ENCODE measurements around the gene PCDH9. TPM values are rescaled to one million over a fixed set of nuclear protein-coding genes. Genes with fewer than 3 reads are reported as not detected.
"Not testable (repeated sequence)": the region's sequence is repeated elsewhere in the genome, so short reads cannot be mapped to it uniquely, and the experiment has no call there.

Gene PCDH9
- total and polyA plus RNA-seq, 9 donors, result 0.18 to 6.5 (median 1.3) TPM

- intact Hi-C loops (cut with DNase I), result no loop called here
- Histone ChIP-seq H3K4me1 (ENCODE audit: insufficient read depth) (no peaks in the 10 kb centered on the region), H3K4me3 (no peak overlapping the region), H3K9me3 (no peaks in the 10 kb centered on the region), H3K27ac (no peak overlapping the region), H3K36me3 (no peaks in the 10 kb centered on the region), H3K27me3 (no peaks in the 10 kb centered on the region)
- DNase-seq, result no peak
- TF ChIP-seq POLR2A (IDR thresholded peaks at IDR 0.05) (no peak), EP300 (IDR thresholded peaks at IDR 0.05) (no peak)
- TF ChIP-seq, protein P1, sequence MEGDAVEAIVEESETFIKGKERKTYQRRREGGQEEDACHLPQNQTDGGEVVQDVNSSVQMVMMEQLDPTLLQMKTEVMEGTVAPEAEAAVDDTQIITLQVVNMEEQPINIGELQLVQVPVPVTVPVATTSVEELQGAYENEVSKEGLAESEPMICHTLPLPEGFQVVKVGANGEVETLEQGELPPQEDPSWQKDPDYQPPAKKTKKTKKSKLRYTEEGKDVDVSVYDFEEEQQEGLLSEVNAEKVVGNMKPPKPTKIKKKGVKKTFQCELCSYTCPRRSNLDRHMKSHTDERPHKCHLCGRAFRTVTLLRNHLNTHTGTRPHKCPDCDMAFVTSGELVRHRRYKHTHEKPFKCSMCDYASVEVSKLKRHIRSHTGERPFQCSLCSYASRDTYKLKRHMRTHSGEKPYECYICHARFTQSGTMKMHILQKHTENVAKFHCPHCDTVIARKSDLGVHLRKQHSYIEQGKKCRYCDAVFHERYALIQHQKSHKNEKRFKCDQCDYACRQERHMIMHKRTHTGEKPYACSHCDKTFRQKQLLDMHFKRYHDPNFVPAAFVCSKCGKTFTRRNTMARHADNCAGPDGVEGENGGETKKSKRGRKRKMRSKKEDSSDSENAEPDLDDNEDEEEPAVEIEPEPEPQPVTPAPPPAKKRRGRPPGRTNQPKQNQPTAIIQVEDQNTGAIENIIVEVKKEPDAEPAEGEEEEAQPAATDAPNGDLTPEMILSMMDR (IDR thresholded peaks at IDR 0.05), result no peak
- WGBS, 3 donors, result 74 to 87% (median 85%) methylated on average over 3 of the region's 3 CpGs
Measured at GRCh38 chr13:66624302-66624701, 605.8 kb downstream of the PCDH9 start.

DNA sequence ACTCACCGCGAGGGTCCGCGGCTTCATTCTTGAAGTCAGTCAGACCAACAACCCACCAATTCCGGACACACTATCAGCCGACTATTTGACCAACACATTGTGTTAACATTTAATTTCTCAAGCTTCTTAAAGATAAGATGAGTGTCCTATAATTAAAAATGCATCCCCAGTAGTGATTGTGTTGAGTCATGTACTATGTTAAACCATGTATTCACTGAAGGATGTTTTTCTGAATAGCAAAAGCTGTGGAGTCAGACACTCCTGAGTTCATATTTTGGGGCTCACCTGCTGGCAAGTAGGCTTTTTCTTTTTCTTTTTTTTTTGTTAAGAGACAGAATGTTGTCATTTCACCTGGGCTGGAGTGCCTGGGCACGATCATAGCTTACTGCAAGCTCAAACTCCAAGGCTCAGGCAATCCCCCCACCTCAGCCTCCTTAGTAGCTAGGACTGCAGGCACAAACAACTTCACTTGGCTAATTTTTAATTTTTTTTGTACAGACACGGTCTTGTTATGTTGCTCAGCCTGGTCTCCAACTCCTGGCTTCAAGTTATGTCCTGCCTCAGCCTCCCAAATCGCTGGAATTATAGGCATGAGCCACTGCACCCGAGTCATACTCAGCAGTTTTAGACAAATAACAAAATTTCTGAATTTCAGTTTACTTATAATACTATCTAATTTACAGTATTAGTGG is 606.9 kb downstream of the PCDH9 start:
- intact Hi-C loops (cut with DNase I), result no loop called here
- Histone ChIP-seq H3K9me3 (no peaks in the 10 kb centered on the region), H3K27ac (no peak overlapping the region), H3K4me3 (no peak overlapping the region), H3K36me3 (no peaks in the 10 kb centered on the region), H3K4me1 (ENCODE audit: insufficient read depth) (no peaks in the 10 kb centered on the region), H3K27me3 (no peaks in the 10 kb centered on the region)
- TF ChIP-seq POLR2A (IDR thresholded peaks at IDR 0.05), result no peak
- TF ChIP-seq, protein P1 (IDR thresholded peaks at IDR 0.05), result no peak
- TF ChIP-seq EP300 (IDR thresholded peaks at IDR 0.05), result no peak
- DNase-seq, result no peak
- WGBS, 3 donors, result 95 to 97% (median 95%) methylated on average over 10 of the region's 10 CpGs

DNA sequence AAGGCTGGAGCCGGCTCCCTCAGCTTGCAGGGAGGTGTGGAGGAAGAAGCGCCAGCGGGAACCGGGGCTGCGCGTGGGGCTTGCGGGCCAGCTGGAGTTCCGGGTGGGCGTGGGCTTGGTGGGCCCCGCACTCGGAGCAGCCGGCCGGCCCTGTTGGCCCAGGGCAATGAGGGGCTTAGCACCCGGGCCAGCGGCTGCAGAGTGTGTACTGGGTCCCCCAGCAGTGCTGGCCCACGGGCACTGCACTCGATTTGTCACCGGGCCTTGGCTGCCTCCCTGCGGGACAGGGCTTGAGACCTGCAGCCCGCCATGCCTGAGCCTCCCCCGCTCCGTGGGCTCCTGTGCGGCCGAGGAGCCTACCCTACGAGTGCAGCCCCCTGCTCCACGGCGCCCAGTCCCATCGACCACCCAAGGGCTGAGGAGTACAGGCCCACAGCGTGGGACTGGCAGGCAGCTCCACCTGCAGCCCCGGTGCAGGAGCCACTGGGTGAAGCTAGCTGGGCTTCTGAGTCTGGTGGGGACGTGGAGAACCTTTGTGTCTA is 608.2 kb downstream of the PCDH9 start:
- H3K4me1 ChIP-seq (ENCODE audit: insufficient read depth); H3K27me3 ChIP-seq; H3K36me3 ChIP-seq; H3K9me3 ChIP-seq; H3K4me3 ChIP-seq; DNase-seq; intact Hi-C loops (cut with DNase I); H3K27ac ChIP-seq: not testable (repeated sequence)
- 92 to 97% (median 94%) methylated on average over 21 to 31 of the region's 31 CpGs for WGBS, 3 donors

GRCh38 chr13:66618702-66619101 is 611.4 kb downstream of the PCDH9 start:
- no peak for DNase-seq
- Histone ChIP-seq H3K27me3 (no peaks in the 10 kb centered on the region), H3K9me3 (no peaks in the 10 kb centered on the region), H3K36me3 (no peaks in the 10 kb centered on the region), H3K4me3 (no peak overlapping the region), H3K4me1 (ENCODE audit: insufficient read depth) (no peaks in the 10 kb centered on the region), H3K27ac (no peak overlapping the region)
- WGBS, 3 donors, result 71 to 90% (median 81%) methylated on average over 1 of the region's 1 CpG
- TF ChIP-seq, protein P1 (IDR thresholded peaks at IDR 0.05), result no peak
- TF ChIP-seq POLR2A (IDR thresholded peaks at IDR 0.05) (no peak), EP300 (IDR thresholded peaks at IDR 0.05) (no peak)
- intact Hi-C loops (cut with DNase I), result no loop called here

GRCh38 chr13:66617786-66618185 is 612.4 kb downstream of the PCDH9 start:
- H3K27me3 ChIP-seq, result no peaks in the 10 kb centered on the region
- no peak overlapping the region for H3K27ac ChIP-seq
- no peak overlapping the region for H3K4me3 ChIP-seq
- DNase-seq, result no peak
- WGBS, 3 donors, result 85 to 93% (median 89%) methylated on average over 7 of the region's 7 CpGs
- no peaks in the 10 kb centered on the region for H3K4me1 ChIP-seq (ENCODE audit: insufficient read depth)
- no peaks in the 10 kb centered on the region for H3K36me3 ChIP-seq
- TF ChIP-seq, protein P1 (IDR thresholded peaks at IDR 0.05), result no peak
- TF ChIP-seq EP300 (IDR thresholded peaks at IDR 0.05) (no peak), POLR2A (IDR thresholded peaks at IDR 0.05) (no peak)
- intact Hi-C loops (cut with DNase I), result no loop called here
- no peaks in the 10 kb centered on the region for H3K9me3 ChIP-seq
